H1 (cell line): ENCODE measurements around the gene COL27A1.

Source experiments
- BCL11A ChIP-seq, 2 experiments: IDR thresholded peaks; one replicate each; pipeline ENCODE4 v1.6.1; 2011; ENCODE audit warnings: low read depth in 2 of 2, low read length in 2 of 2, mild to moderate bottlenecking in 2 of 2
- CHD2 ChIP-seq: IDR thresholded peaks from 2 replicates; pipeline ENCODE4 v1.6.1; 2012; ENCODE audit warnings: low read length, improper control_type of control experiment
- EGR1 ChIP-seq: IDR thresholded peaks from 2 replicates; pipeline ENCODE4 v1.6.1; 2011; ENCODE audit warnings: low read depth, low read length, borderline replicate concordance
- EP300 ChIP-seq, 2 experiments: IDR thresholded peaks; 1 replicate in 1 of 2; 2 replicates in 1 of 2; pipeline ENCODE4 v1.6.1; 2011 to 2012; ENCODE audit warnings: low read depth in 2 of 2, low read length in 2 of 2, mild to moderate bottlenecking in 2 of 2, borderline replicate concordance in 1 of 2, inconsistent platforms in 1 of 2, moderate library complexity in 1 of 2
- EZH2 ChIP-seq: fragments of 200-600 bp; sonication (generic); IDR thresholded peaks from 2 replicates; pipeline ENCODE4 v1.7.1; 2012; ENCODE audit warnings: low read depth, mild to moderate bottlenecking, moderate library complexity, low read length, inconsistent platforms; ENCODE audit not compliant: severe bottlenecking
- POLR2A ChIP-seq, 2 experiments: IDR thresholded peaks; 1 replicate in 1 of 2; 2 replicates in 1 of 2; pipeline ENCODE4 v1.6.1; 2011; ENCODE audit warnings: low read depth in 2 of 2, low read length in 2 of 2, mild to moderate bottlenecking in 2 of 2; ENCODE audit errors: control extremely low read depth in 1 of 2
- RFX5 ChIP-seq: IDR thresholded peaks from 2 replicates; pipeline ENCODE4 v1.6.1; 2011; ENCODE audit warnings: low read depth, low read length, improper control_type of control experiment, borderline replicate concordance
- SIN3A ChIP-seq, 2 experiments: IDR thresholded peaks in 1 of 2; conservative IDR thresholded peaks in 1 of 2; 2 replicates each; pipeline ENCODE4 v1.6.1; 2011 to 2012; ENCODE audit warnings: low read length in 2 of 2, improper control_type of control experiment in 1 of 2, low read depth in 1 of 2, mild to moderate bottlenecking in 1 of 2
- TAF1 ChIP-seq: IDR thresholded peaks from 2 replicates; pipeline ENCODE4 v1.6.1; 2011; ENCODE audit warnings: mild to moderate bottlenecking, low read depth, low read length
- TCF12 ChIP-seq: IDR thresholded peaks from 2 replicates; pipeline ENCODE4 v1.6.1; 2011; ENCODE audit warnings: low read depth, mild to moderate bottlenecking, low read length
- TF ChIP-seq, protein P1 (sequence below), 3 experiments: IDR thresholded peaks; 1 replicate in 2 of 3; 2 replicates in 1 of 3; pipeline versions ENCODE4 v1.5.1 to v1.6.1; 2011; ENCODE audit warnings: low read length in 3 of 3, mild to moderate bottlenecking in 3 of 3, inconsistent platforms in 2 of 3, low read depth in 1 of 3, moderate library complexity in 1 of 3; ENCODE audit not compliant: insufficient read depth in 1 of 3; ENCODE audit errors: control extremely low read depth in 1 of 3

DNA sequence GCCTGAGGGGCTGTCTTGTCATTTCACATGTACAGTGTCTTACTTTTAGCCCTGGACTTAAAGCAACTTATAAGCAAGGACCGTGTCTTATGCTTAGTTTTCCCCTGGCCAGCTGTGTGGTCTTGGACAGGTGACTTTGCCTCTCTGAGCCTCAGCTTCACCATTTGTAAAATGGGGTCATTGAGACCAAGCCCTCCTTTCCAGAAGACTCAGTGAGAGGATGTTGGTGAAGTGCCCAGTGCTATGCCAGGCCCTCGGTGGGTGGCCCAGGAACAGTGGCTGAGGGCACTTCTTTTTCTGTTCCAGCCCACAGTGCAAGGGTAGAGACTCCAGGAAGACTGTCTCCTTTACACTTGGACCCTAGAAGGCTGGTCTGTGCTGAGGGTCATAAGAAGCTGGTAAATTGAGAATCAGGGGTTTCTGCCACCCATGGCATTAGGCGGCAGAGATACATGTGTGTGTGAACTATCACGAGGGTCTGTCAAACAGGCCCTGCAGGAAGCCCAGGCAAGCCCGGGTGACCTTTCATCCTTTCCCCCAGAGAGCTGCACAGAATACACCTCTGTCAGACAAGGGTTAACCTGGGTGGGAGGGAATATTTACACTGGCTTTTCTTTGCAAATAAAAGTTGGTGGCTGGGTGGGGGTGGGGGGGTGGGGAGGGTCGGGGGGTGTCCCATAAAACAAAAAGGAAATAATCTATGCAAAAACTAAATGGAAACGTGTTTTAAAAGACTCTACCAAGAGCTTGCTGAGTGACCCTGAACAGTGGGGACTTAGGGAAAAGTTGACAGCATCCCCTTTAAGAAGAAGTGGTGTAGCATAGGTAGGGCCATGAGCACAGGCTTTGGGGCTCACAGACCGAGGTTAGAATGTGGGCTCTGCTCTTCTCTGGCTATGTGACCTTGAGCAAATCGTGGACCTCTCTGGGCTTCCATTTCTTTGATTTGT is 35.8 kb upstream of the COL27A1 start:
- TF ChIP-seq EP300 (IDR thresholded peaks at IDR 0.05; ENCODE audit: borderline replicate concordance in 1 of 2, low read depth in 2 of 2, low read length in 2 of 2) (no peak), SIN3A (conservative IDR thresholded peaks at IDR 0.05 in 1 of 2, IDR thresholded peaks at IDR 0.05 in 1 of 2; ENCODE audit: low read depth in 1 of 2, low read length in 2 of 2) (no peak), CHD2 (no peak), RFX5 (no peak), TAF1 (no peak), EZH2 (no peak), TCF12 (no peak), EGR1 (no peak), BCL11A (IDR thresholded peaks at IDR 0.05; ENCODE audit: low read depth in 2 of 2, low read length in 2 of 2) (no peak), POLR2A (IDR thresholded peaks at IDR 0.05; ENCODE audit: control extremely low read depth in 1 of 2, low read depth in 2 of 2, low read length in 2 of 2) (no peak)
- TF ChIP-seq, protein P1, sequence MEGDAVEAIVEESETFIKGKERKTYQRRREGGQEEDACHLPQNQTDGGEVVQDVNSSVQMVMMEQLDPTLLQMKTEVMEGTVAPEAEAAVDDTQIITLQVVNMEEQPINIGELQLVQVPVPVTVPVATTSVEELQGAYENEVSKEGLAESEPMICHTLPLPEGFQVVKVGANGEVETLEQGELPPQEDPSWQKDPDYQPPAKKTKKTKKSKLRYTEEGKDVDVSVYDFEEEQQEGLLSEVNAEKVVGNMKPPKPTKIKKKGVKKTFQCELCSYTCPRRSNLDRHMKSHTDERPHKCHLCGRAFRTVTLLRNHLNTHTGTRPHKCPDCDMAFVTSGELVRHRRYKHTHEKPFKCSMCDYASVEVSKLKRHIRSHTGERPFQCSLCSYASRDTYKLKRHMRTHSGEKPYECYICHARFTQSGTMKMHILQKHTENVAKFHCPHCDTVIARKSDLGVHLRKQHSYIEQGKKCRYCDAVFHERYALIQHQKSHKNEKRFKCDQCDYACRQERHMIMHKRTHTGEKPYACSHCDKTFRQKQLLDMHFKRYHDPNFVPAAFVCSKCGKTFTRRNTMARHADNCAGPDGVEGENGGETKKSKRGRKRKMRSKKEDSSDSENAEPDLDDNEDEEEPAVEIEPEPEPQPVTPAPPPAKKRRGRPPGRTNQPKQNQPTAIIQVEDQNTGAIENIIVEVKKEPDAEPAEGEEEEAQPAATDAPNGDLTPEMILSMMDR (IDR thresholded peaks at IDR 0.05; ENCODE audit: control extremely low read depth in 1 of 3, insufficient read depth in 1 of 3, low read depth in 1 of 3, low read length in 3 of 3), result no peak
